NCI-H2196 (cell line): Measurements from ENCODE around the gene ARSJ.
"Not testable (repeated sequence)": the region's sequence is repeated elsewhere in the genome, so short reads cannot be mapped to it uniquely, and the experiment has no call there.

Experiments
- DNase-seq: peaks from one replicate; lab custom pipeline; 2025; ENCODE audit not compliant: unreplicated experiment; lab: John Stamatoyannopoulos, UW

The ARSJ gene

GRCh38 chr4:113979148-113979904 is at the start of gene ARSJ:
TSS of gene ARSJ (minus strand) at chr4:113979647. CDS start at chr4:113978834, 813 bp downstream.
- peak; percentile 36 for DNase-seq

GRCh38 chr4:114028071-114028470 is 48.6 kb upstream of the ARSJ start:
- no peak for DNase-seq

GRCh38 chr4:114027596-114027995 is 48.1 kb upstream of the ARSJ start:
- DNase-seq: no peak

- no peak for DNase-seq
These were observed 47.0 kb upstream of the ARSJ start for GRCh38 chr4:114026447-114026846.

- DNase-seq: no peak
These were observed 45.8 kb upstream of the ARSJ start for GRCh38 chr4:114025176-114025777.

GRCh38 chr4:114021451-114021850 is 42.0 kb upstream of the ARSJ start:
- no peak for DNase-seq

- DNase-seq: no peak
These were observed 40.5 kb upstream of the ARSJ start for GRCh38 chr4:114019969-114020358.

- no peak for DNase-seq
These were observed 40.0 kb upstream of the ARSJ start for GRCh38 chr4:114019276-114019968.

GRCh38 chr4:114017120-114017917 is 37.9 kb upstream of the ARSJ start:
- DNase-seq: no peak

GRCh38 chr4:114015444-114015899 is 36.0 kb upstream of the ARSJ start:
- no peak for DNase-seq

GRCh38 chr4:114013201-114013600 is 33.8 kb upstream of the ARSJ start:
- DNase-seq: not testable (repeated sequence)

- DNase-seq: no peak
These were observed 33.3 kb upstream of the ARSJ start for GRCh38 chr4:114012749-114013148.

GRCh38 chr4:114005569-114006442 is 26.4 kb upstream of the ARSJ start:
- DNase-seq: no peak

- DNase-seq: not testable (repeated sequence)
These were observed 25.2 kb upstream of the ARSJ start for GRCh38 chr4:114004483-114005226.

GRCh38 chr4:113998531-113998930 is 19.1 kb upstream of the ARSJ start:
- no peak for DNase-seq

- DNase-seq: no peak
These were observed 18.6 kb upstream of the ARSJ start for GRCh38 chr4:113998079-113998478.

- no peak for DNase-seq
These were observed 17.8 kb upstream of the ARSJ start for GRCh38 chr4:113997206-113997605.

GRCh38 chr4:113996599-113997177 is 17.2 kb upstream of the ARSJ start:
- DNase-seq: no peak

GRCh38 chr4:113993887-113994286 is 14.4 kb upstream of the ARSJ start:
- DNase-seq: no peak
